AG04450 (cell line): ENCODE results near the gene RDX. TPM values are rescaled to one million over a fixed set of nuclear protein-coding genes. Genes with fewer than 3 reads are reported as not detected.

Experiments used
- CTCF ChIA-PET: fragments of 300-600, 350-600 bp; formaldehyde crosslinking; extraction: SDS; loops from one replicate; lab custom pipeline; 2022; ENCODE audit warnings: antibody characterized with exemption, inconsistent platforms; lab: Charles Lee
- POLR2A ChIA-PET: fragments of 350-600 bp; formaldehyde crosslinking; extraction: SDS; loops from one replicate; lab custom pipeline; 2021; ENCODE audit warnings: antibody characterized with exemption, inconsistent platforms; lab: Yijun Ruan, JAX
- DNase-seq: peaks from one replicate; pipeline ENCODE4 v3.0.0-alpha.2; 2011; ENCODE audit warnings: low read depth, low spot score
- H3K27ac ChIP-seq: one replicate; pipeline ENCODE4 v1.5.1; 2012; ENCODE audit warnings: low read depth, low read length, control low read depth
- H3K27me3 ChIP-seq: one replicate; pipeline ENCODE4 v1.6.0; 2012; ENCODE audit warnings: low read length; ENCODE audit not compliant: control insufficient read depth, insufficient read depth
- H3K4me3 ChIP-seq: 2 replicates; pipeline ENCODE4 v1.5.1; 2011; ENCODE audit warnings: mild to moderate bottlenecking, low read depth, low read length, control low read depth
- H3K9me3 ChIP-seq: 2 replicates; pipeline ENCODE4 v1.5.1; 2012; ENCODE audit warnings: low read length; ENCODE audit not compliant: control insufficient read depth, insufficient read depth
- polyA plus RNA-seq: library from polyadenylated mRNA; depleted of rRNA; stranded (reverse); fragments of >200 nt; gene quantifications from 2 replicates; pipeline ENCODE4 v1.2.3, GENCODE V29; 2011
- TF ChIP-seq, protein P1 (sequence below): IDR thresholded peaks from 2 replicates; pipeline ENCODE4 v1.5.1; 2011; ENCODE audit warnings: low read depth, low read length, control low read depth, inconsistent platforms

Gene RDX
- polyA plus RNA-seq, 1 experiment, result 92.3 TPM

DNA sequence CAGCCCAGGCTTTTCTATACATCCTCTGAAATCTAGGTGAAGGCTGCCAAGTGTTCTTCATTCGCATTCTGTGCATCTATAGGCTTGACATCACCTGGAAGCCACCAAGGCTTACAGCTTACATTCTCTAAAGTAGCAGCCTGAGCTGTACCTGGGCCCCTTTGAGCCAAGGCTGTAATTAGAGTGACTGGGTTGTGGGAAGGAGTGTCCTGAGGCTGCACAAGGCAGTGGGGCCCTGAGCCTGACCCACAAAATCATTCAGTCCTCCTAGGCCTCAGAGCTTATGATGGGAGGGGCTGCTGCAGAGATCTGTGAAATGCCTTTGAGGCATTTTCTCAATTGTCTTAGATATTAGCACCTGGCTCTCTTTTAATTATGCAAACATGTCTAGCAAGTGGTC lies 33.0 kb upstream of the RDX start:
- H3K27ac ChIP-seq, result no peak overlapping the region
- ChIA-PET CTCF (no interaction called here), POLR2A (no interaction called here)
- H3K9me3 ChIP-seq, result no peaks in the 10 kb centered on the region
- no peak for DNase-seq
- H3K27me3 ChIP-seq, result no peaks in the 10 kb centered on the region
- TF ChIP-seq, protein P1, sequence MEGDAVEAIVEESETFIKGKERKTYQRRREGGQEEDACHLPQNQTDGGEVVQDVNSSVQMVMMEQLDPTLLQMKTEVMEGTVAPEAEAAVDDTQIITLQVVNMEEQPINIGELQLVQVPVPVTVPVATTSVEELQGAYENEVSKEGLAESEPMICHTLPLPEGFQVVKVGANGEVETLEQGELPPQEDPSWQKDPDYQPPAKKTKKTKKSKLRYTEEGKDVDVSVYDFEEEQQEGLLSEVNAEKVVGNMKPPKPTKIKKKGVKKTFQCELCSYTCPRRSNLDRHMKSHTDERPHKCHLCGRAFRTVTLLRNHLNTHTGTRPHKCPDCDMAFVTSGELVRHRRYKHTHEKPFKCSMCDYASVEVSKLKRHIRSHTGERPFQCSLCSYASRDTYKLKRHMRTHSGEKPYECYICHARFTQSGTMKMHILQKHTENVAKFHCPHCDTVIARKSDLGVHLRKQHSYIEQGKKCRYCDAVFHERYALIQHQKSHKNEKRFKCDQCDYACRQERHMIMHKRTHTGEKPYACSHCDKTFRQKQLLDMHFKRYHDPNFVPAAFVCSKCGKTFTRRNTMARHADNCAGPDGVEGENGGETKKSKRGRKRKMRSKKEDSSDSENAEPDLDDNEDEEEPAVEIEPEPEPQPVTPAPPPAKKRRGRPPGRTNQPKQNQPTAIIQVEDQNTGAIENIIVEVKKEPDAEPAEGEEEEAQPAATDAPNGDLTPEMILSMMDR, result no peak
- H3K4me3 ChIP-seq, result no peak overlapping the region

DNA sequence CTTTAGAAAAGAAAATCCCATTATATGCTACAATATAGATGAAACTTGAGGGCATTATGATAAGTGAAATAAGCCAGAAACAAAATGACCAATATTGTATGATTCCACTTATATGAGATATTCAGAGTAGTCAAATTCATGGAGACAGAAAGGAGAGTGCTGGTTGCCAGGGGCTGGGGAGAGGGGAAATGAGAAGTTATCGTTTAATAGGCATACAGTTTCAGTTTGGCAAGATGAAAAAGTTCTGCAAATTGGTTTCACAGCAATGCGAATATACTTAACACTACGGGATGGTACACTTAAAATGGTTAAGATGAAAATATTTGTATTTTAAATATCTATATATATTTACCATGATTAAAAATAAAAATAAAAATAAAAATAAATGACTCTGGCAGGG lies 31.1 kb upstream of the RDX start:
- Histone ChIP-seq H3K27ac (no peak overlapping the region), H3K9me3 (no peaks in the 10 kb centered on the region), H3K4me3 (no peak overlapping the region), H3K27me3 (no peaks in the 10 kb centered on the region)
- no peak for DNase-seq
- POLR2A ChIA-PET, result no interaction called here
- TF ChIP-seq, protein P1, result no peak
- CTCF ChIA-PET, result interaction anchor here (0.6 kb wide), 1 partner anchor 14 kb away, joined by 6 read pairs; no protein-coding TSS in a partner anchor

DNA sequence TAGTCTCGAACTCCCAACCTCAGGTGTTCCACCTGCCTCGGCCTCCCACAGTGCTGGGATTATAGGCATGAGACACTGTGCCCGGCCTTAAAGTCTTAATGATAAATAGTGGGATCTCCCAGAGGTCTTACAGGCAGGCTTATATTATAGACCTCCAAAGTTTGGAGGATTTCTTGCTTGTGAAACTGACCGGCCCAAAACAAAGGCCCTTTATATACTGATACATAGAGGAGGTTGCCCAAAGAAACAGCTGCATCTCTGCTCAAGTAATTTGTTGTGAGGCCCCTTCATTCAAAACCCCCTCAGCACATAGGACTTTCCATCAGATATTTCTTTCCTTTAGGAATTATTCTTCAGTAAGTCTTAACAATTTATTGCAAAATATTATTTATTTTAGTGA lies 27.4 kb upstream of the RDX start:
- TF ChIP-seq, protein P1, result no peak
- H3K27ac ChIP-seq, result no peak overlapping the region
- no peak overlapping the region for H3K4me3 ChIP-seq
- no peaks in the 10 kb centered on the region for H3K27me3 ChIP-seq
- ChIA-PET POLR2A (no interaction called here), CTCF (no interaction called here)
- no peak for DNase-seq
- no peaks in the 10 kb centered on the region for H3K9me3 ChIP-seq

DNA sequence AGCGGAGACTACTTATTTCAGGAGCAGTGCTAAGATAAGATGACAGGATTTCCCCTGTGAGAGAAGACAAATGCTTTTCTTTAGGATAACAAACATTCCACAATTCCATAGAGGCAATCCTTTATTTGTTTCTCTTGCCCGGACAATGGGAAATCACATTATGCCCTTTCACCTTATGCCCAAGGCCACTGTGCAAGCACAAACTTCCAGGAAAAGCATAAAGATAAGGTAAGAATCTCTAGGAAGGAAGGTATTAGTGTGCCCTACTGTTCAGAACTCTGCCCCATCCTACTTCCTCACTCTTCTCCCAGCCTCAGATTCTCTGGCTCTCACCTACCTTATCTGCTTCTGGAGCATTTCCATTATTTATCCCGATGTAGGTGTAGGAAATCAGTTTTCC lies 23.1 kb upstream of the RDX start:
- TF ChIP-seq, protein P1, result no peak
- ChIA-PET CTCF (no interaction called here), POLR2A (no interaction called here)

DNA sequence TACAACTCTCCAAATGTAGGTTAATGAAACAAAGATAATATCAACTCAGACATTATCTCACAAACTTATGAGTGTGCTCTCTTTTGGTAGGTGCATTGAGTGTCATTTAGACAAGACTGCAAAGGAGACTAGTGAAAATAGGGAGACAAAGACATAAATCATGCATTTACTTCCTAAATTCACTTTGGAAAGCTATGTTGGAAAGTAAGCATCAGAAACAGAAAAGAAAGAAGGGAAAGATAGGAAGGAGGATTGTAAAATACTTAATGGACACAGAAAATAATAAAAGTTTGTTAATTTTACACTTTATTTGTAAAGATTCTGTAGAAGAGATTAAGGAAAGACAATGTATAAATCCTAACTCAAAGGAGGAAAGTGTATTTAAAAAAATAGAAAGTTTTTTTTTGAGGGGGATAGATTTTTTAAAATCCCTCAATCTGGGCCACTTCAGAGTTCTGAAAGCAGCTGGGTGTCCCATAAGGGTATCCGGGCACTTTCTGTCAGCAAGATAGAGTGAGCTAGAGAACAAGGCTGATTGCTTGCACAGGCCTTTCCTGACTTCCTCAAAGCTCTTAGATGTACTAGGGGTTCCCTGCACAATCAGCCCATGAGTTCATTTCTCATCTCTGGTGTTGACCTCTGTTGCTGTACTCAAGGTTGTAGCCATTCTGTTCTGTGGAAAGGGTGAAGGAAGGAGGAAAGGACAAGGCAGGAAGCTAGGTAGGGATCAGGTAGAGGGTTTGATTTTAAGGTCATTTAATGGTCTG lies 22.4 kb upstream of the RDX start:
- TF ChIP-seq, protein P1, result no peak
- ChIA-PET CTCF (interaction anchor here (0.5 kb wide), 1 partner anchor 116 kb away, joined by 3 read pairs; no protein-coding TSS in a partner anchor), POLR2A (no interaction called here)
- Histone ChIP-seq H3K9me3 (no peaks in the 10 kb centered on the region), H3K27ac (no peak overlapping the region), H3K27me3 (no peaks in the 10 kb centered on the region), H3K4me3 (no peak overlapping the region)
- no peak for DNase-seq

More for the DNA sequence above, 23.1 kb upstream of the RDX start:
- no peak for DNase-seq
- H3K4me3 ChIP-seq, result no peak overlapping the region
- no peaks in the 10 kb centered on the region for H3K27me3 ChIP-seq
- H3K9me3 ChIP-seq, result no peaks in the 10 kb centered on the region
- no peak overlapping the region for H3K27ac ChIP-seq
